ENCODE results near the gene CHST15.

The CHST15 gene, protein sequence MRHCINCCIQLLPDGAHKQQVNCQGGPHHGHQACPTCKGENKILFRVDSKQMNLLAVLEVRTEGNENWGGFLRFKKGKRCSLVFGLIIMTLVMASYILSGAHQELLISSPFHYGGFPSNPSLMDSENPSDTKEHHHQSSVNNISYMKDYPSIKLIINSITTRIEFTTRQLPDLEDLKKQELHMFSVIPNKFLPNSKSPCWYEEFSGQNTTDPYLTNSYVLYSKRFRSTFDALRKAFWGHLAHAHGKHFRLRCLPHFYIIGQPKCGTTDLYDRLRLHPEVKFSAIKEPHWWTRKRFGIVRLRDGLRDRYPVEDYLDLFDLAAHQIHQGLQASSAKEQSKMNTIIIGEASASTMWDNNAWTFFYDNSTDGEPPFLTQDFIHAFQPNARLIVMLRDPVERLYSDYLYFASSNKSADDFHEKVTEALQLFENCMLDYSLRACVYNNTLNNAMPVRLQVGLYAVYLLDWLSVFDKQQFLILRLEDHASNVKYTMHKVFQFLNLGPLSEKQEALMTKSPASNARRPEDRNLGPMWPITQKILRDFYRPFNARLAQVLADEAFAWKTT

DNA sequence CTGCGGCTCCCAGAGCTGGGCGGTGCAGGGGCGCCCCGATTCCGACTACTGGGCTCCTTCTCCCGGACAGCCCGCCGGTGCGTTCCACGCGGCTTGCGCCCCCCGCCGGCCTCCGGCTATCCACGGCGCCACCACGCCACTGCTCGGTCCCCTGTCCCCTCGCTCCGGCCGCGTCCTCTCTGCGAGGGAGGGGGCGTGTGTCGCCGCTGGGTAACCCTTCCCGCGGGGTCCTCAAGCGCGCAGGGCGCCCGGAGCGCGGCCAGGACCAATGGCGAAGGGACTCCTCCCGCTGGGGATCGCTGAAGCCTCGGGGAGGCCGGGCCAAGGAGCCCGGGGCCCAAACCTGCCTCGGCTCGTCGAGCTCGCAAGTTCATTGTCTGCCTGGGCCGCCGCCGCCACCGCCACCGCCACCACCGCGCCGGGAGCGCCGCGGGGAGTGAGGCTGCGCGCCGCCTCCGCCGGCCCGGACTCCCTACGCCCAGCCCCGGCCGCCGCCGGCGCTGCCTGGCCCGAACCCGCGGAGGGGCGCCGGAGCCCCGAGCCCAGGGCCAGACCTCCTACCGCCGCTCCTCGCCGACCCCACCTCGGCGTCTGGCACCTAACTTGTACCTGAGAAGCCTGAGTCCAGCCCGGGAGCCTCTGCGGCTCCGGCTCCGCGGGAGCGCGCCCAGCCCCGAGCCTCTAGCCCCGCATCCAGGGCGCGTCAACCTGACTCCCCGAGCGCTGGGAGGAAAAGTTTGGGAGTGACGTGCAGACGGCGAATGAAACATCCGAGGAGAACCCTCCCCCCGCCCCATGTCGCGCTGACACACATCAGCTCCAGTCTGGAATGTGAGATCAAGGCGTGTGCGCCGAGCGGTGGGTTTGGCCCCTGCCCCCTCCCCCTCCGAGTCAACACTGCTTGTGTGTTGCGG lies at the start of gene CHST15:
Gene CHST15, minus strand, starts transcription at position 739 of the 914 bp plus-strand sequence. CDS start 47,386 bp downstream, outside the sequence.
- no peak for DNase-seq

DNA sequence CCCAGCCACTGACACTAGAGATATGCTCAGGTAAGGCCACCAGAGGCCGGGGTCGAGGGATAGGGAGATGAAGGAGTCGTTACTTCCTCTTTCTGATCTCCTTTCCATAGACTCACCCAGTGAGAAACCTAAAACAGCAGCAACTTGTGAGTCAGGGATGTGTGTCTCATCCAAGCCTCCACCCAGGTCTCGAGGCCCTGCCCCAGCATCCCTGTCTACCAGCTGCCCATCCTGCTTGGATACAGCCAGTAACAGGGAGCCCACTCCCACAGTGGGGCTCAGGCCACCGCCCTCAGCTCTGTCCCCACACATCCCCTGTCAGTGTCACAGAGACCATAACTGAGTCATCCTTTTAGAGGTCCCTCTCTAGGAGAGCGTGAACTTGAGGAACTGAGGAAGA lies 49.6 kb upstream of the CHST15 start:
- no peak for DNase-seq

DNA sequence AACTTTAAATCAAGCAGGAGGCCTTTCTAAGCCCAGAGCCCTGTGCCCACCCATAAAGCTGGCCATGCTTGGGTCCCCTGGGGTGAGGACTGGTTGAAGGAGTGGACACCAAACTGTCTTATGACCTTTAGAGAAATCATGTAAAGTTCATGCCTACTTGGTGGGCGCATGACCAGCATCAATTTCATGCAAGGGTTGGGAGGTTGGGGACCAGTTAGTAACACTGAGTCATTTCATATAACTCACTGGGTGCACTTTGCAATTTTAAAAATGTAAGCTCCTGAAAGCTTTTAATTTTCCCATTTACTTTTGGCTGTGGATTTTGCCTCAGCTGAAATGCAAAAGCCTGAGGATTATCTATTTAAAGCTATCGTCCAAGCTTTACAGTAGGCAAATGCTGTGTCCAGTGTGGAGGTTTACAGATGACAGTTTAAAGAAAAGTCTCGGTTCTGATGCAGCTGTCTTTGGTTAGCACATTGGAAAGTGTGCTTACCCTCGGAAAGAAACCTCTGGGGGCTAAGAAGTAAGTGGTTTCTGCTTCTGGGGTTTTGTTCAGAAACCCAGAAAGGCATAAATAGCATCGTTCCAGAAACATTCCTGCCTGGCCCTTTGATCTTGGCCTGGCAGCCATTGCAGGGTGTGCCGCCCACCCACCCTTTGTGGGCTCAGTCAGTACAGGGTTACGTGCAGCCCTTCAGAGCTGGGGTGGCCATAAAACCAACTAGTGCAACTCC lies 48.8 kb upstream of the CHST15 start:
- no peak for DNase-seq

DNA sequence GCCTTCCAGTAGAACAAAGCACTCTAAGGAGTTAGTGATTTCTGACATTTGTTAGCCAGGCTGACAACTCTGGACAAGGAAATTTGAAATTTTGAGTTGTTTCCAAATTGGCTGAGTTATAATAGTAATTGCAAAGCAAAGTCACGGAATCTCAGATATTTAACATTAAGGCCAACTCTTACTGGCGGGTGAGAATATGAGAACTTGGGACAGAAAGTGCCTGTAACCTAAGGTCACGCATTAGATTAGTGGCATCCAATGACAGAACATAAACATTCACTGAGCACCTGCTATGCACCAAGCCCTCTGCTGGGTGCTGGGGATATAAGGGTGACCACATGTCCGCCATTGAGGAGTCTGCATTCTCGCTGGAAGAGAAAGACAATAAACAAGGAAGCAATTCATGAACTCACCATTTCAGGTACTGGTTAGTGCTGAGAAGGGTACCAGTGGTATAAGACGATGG lies 45.5 kb upstream of the CHST15 start:
- DNase-seq: no peak

DNA sequence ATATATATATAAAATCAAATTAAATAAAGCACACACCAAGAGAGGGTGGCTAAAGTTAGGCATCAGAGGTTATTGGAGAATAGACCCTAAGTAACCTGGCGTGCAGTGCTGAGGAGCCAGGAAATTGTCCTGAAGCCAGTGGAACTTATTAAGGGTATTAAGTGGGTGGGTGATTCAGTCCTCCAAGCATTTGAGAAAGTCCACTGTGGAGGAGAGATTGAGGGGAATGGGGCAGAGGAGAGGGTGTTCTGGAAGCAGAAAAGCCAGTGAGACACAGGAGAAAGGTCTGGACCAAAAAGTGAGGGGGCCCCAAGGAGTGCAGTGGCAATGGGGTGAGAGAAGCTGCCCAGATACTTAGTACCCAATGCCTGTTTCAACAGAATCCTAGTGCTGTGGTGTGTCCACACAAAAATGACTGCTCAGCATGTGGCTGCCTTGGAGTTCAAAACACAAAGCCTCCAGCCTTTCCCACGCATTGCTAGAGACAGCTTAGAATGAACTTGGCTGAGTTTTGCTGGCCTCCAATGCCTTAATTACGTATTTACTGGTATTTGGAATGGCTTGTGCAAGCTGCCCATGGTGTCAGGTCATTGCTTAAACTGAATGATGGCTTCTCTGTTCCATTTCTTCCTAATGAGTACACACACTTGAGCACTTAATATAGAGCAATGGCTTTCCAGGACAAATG lies 44.9 kb upstream of the CHST15 start:
- DNase-seq: no peak

DNA sequence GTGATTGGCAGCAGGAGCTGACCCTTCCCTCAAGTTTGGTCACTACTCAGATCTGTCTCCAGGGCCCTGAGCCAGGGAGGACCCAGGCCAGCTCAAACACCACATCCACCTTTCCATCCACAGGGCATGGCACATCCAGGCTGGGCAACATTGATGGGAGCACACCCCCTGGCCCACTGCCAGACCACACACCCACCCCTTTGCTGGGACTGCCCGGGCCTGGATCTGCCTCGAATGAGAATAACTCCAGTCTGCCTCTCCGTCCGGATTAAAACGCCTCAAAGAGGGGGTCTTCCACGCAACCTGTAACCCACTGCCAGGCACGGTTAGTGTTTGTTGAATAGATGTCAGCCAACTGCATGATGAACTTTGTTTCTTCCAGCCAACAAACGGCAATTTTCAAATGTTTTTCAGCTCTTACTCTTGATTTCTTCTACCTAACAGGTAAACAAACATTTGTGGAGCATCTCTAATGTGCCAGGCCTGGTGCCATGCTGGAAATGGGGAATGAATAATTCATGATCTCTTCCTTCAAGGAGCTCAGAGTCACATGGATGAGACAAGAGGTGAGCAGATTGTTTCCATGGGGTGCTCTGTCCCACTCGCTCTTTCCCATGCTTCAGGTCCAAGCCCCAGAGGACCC lies 41.0 kb upstream of the CHST15 start:
- no peak for DNase-seq

DNA sequence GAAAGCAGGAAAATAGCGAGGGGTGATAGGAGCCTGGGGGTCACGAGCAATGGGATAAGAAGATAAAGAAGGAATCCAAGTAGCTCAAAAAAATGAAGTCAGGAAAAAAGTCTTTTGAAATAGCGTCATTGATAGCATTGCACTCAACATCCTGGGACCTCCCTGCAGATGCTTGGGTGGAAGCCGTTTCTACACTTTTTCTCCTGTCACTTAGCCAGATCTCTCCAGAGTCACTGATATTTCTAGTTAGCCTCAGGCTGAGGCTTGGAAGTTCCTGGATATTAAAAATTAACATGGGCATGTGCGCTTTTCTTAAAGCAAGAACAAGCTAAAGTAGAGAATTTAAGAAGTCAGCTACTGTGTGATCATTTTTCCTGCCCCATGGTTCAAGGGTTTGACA lies 39.5 kb upstream of the CHST15 start:
- no peak for DNase-seq

DNA sequence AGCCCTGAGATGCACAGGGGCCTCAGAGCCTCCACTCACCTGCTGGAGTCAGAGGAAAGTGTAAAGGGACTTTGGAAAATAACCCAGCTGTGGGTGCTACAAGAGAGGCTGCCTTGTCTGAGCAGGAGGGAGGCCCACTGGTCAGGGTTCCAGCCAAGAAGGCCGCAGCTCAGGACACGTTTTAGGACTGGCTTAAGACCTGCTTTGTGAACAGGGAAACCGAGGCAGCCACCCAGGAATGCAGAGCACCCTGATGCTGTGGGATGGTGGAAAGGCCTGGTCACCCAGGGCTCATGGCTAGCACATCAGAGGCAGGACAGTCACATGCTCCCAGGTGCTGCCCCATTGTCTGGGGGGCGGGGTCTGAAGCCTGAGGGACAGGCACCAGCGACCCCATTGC lies 38.9 kb upstream of the CHST15 start:
- DNase-seq: no peak

DNA sequence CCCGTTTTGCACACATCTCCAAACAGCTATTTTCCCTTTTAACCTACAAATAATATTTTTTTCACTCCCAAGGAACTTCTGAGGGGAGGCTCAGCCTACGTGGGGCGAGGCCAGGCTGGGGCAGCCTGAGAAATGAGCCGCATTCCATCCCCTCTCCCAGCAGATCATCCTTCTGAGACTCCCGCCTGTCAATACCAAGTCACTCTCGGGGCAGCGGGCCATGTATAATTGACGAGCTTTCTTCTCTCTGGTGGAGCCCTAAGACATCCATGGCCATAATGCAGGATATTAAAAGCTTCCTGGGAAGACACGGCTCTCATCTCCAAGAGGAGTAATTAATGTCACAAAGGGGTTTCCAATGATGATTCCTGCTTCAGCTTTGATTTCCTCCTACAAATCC lies 37.8 kb upstream of the CHST15 start:
- no peak for DNase-seq

DNA sequence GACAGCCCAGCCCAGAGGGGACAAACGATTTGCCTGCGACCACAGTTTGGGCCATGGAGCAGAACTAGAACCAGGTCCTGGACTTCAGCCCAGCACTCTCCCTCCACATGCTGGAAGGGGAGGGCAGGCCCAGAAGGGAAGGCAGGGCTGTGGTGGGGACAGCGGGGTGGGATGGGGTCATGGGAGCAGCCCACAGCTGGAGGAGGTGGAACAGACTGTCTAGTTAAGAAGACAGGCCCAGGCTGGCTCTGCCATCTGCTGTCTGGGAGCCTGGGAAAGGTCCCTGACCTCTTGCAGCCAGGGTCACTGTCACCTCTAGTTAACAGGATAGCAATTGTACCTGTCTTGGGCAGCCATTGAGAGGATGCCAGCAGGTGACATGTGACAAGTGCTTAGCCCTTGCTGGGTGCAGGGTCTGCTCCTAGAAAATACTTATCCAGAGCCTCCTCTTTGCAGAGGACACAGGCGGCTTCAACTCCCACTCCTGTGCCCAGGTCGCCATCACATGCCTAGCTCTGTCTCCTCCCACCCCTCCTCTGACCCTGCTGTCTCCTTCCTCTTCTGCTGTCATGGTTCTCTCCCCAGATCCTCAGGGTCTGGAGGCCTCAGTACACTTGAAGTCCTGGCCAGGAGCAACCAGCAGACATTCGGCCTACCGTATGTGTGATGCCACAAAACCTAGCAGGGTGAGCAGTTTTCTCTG lies 37.0 kb upstream of the CHST15 start:
- DNase-seq: no peak

DNA sequence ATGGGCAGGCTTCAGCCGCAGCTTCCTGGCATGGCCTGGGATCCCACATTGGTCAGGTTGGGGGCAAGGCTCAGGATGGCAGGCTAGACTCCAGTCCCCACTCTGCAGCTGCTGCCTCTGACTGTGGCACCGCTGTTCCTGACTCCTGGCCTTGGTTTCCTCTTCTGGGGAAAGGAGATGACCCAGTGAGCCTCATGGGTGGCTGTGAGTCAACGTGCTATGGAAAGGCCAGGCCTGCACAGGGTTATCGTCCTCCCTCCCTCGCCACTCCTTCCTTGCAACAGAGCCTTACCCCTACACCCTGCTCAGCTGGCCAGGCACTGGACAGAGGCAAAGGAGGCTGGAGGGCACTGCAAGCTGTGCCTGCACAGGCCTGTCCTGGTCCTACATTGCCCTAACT lies 36.1 kb upstream of the CHST15 start:
- no peak for DNase-seq

DNA sequence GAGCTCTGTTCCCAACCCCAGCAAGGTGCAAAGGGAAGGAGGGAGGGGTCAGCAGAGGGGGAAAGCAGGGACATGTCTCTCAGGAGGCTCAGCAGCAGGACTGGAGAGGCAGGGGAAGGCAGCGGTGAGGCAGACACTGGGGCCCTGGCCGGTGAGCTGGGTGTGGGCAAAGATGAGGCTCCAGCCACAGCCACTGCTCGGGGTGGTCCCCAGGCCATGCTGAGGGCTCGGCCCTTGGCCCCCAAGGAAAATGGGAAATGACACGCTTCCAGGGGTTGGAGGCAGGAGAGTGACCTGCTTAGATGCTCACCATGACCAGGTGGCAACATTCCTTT lies 35.4 kb upstream of the CHST15 start:
- DNase-seq: no peak

DNA sequence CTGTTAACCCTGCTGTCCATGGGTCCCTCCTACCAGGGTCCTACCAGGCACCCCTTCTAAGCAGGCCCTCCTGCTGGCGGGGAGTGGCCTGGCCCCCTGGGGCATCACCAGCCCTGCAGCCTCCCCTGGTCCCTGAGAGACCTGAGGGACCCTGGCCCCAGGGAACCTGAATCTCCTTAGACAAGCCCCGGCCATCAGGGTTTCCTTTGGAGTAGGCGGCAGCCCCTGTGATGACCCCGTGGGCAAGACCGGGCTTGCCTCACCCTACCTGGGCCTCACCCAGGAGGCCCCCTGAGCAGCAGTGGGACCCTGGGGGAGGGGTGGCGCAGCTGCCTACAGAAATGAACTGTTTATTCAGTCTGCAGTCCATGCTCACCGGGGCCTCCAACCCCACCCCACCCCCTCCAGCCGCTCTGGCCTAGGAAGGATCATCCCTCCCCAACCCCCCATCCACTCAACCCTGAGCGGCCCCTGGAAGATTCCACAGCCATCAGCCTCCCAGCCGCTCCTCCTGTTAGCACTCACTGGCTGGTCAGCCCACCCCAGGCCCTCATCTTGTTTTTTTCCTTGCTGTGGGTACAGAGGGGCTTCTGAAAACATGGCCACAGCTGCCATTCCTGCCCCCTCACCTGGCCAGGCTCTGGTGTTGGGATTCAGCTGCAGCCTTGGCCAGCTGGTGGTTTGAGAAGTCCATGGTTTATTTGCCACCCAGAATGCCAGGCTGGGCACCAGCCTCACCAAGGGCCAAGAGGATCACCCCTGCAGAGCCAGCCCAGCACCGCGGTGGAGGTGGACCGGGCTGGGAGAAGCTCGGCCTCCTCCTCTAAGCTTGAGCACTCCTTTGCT lies 34.8 kb upstream of the CHST15 start:
- DNase-seq: no peak

DNA sequence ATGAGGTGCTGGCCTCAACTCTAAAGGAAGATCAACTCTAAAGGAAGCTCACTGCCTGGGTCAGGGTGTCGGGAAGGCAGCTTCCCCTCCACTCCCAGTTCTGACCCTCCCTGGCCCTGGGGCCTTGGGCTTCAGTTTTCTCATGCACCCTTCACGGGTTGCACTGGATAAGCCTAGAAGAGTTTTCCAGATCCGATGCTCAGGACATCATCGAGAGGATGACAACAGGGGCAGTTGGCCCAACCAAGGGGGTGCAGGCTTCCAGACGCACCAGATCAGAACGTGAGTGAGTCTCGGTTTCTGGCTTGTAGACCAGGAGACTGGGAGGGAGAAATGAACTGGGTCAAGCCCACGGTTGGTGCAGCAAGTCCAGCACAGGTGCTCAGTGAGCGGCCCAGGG lies 34.2 kb upstream of the CHST15 start:
- DNase-seq: no peak

DNA sequence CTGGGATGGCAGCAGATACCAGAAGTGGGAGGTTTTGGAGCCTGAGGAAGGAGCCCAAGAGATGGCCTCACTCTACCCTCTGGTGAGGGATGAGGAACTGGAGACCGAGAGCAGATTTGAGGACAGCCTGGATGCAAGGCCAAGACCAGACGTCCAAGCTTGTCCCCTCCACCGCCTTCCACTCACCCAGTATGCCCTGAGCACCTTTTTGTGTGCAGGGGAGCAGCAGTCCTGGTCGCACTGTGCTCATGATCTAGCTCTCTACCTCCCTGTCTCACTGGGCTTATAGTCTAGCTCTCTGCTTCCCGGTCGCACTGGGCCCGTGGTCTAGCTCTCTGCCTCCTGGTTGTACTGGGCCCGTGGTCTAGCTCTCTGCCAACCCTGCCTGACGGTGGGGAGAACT lies 33.6 kb upstream of the CHST15 start:
- no peak for DNase-seq

DNA sequence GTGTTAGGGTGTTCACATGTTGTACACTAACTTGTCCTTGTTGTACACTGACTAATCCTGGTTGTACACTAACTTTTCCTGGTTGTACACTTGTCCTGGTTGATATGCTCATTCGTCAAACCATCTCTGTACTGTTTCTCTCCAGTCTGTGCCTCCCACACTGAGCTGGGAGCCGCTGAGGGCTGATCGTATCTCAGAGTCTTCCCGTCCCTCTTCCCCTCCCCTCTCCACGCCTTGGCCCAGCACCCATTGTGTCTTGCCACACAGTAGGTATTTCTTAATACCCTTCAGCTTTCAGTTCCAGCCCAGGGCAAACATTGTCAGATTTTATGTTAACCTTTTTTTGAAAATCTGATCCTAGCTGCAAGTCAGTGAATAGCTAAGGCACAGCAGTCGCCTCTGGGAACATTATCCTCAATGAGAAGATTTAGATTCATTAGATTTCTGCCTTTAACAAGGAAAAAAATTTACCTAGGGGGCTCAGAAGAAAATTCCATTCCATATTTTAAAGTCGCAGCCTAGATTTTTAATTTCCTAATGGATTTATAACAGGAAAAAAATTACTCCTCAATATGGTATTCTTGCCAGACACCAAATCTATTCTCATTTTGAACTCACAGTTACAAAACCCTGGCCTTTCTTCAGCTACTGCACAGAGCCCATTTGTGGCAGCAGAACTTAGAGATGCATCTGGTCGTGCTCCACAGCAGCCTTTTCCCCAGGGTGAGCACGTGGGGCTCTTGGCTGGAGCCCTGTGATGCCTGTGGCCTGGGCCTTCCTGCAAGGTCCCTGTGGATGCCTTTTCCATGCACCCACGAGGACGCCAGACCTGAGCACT lies 33.0 kb upstream of the CHST15 start:
- DNase-seq: no peak

DNA sequence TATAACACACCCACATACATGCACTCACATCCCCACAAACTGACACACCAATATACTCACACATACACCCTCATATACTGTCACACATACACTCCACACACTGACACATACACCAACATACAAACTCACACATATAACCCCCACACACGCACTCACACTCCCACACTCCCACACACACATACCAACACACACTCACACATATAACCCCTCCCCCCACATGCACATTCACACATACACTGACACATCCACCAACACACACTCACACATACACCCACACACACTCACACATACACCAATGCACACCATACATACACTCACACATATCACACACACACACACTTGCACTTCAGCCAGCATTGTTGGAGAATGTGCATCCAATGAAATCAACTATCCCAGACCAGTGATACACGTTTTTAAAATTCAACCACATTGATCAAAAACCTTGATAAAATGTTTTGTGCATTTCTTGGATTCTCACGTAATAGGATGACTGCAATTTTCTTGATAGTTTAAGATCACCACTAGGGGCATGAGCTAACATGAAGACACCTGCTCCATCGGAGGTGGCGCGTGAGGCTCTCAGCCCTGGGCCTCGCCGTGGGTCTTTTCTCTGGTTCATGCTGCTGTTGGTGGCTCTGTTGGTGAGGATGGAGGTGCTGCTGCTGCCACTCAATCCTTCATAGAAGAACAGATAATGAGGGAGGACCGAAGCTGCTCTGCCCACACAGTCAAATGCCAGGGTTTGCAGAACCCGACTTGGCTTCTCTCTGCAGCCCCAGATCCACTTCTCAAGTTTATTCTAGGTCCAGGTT lies 32.1 kb upstream of the CHST15 start:
- DNase-seq: no peak

DNA sequence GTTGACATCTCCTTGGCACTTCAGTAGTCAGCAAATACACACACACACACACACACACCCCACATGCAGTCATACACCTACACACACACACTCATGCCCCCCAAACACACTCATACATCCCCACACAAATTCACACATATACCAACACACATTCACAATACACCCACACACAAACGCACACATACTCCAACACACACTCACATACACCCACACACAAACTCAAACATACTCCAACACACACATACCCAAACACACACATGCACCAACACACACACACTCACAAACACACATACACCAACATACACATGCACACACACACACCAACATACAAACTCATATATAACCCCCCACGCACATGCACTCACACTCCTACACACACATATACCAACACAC lies 31.4 kb upstream of the CHST15 start:
- DNase-seq: no peak
